Central memory CD4-positive, alpha-beta T cell (primary cell): ENCODE measurements around the gene SPDYE16.
"Not testable (repeated sequence)": the region's sequence is repeated elsewhere in the genome, so short reads cannot be mapped to it uniquely, and the experiment has no call there.

Source experiments
- DNase-seq: peaks from one replicate; pipeline ENCODE4 v3.0.0; 2022
- total RNA-seq, 3 experiments: gene quantifications; one replicate each; lab custom pipeline; 2026; lab: John Stamatoyannopoulos, UW

SPDYE16 gene, protein sequence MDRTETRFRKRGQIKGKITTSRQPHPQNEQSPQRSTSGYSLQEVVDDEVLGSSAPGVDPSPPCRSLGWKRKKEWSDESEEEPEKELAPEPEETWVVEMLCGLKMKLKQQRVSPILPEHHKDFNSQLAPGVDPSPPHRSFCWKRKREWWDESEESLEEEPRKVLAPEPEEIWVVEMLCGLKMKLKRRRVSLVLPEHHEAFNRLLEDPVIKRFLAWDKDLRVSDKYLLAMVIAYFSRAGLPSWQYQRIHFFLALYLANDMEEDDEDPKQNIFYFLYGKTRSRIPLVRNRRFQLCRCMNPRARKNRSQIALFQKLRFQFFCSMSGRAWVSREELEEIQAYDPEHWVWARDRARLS
- total RNA-seq = 0 reads per million in 3 experiments

DNA sequence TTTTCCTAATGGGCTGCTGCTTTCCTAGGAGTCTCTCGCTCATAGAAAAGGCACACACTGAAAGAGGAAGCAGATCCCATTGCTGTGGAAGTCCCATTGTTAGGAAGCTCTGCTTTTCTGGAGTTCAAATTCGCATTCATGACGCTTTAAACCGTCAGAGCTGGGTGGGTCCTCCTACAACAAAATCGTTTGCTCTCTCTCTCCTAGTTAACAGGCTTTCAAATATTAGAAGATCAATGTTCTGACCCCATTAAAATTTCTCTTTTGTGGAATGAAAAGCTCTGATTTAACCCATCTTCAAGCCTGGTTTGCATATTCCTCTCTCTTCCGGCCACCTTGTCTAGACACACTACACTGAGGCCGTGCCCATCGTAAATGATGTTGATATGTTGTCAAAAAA, at the start of gene SPDYE16:
Gene SPDYE16 (minus strand): TSS at position 101 of the 400 bp plus-strand sequence. CDS start 1,838 bp downstream, outside the sequence.
- not testable (repeated sequence) for DNase-seq

GRCh38 chr7:76592694-76593093, 49.6 kb upstream of the SPDYE16 start:
- DNase-seq = not testable (repeated sequence)

- not testable (repeated sequence) for DNase-seq
These were observed 48.7 kb upstream of the SPDYE16 start for GRCh38 chr7:76591602-76592304.

DNA sequence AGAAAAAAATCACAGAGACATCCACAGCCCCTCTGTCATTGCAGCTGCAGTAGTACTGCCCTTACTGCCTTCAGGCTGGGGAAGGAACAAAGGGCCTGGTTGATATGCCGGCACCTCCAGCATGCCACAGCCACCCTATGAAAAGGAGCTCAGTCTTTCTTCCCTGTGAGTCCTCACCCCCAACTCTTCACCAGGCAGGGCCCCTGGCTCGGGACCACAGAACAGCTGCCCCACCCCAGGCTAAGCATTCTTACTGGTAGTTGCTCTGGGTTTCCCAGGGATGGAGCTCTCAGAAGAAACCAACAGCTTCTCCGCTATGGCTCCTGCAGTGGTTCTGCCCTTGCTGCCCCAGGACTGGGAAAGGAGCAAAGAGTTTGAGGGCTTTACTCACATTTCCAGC, 47.9 kb upstream of the SPDYE16 start:
- not testable (repeated sequence) for DNase-seq

DNA sequence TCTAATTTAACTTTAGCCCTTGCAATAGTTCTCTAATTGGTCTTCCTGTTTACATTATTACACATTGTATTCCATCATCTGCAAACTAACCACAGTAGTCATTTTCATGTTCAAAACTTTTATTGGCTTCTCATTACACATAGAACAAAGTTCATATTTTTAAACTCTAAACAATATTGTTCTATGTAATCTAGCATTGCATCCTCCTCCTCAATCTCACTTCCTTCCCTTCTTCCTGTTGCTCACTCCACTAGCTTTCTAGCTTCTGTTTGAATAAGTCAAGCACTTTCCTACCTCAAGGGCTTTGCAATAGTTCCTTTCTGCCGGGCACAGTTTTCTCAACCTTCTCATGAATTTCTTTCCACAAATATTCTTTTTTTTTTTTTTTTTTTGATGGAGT, 45.5 kb upstream of the SPDYE16 start:
- DNase-seq = not testable (repeated sequence)

DNA sequence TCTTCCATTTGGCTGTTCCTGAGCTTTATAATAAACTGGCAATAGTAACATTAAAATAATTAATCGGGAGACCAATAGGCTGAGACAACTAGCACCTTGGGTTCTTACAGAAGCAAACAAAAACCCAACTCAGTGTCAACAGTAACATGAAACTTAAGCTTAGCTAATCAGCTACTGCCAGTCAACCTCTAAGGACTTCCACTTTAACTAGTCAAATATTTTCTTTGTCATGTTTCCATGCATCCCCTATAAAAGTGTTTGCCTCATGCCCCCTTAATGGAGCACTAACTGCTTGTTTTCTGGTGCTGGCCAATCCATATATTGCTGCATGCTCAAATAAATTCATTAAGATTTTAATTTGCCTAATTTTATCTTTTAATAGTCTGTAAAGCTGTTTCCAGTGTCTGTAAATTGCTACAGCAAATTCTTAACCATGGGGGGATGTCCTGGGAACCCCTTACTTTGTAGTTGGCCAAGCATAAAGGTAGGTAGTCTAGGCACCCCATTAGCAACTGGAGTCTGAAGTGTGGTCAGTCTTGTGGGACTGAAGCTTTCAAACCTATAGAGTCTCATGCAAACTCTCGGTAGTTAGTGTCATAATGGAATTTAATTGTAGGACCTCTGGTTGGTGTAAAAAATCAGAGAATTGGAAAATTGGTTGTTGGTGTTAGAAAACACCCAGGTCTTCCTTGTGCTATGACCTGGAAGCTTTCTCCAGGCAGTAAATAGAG, 43.7 kb upstream of the SPDYE16 start:
- not testable (repeated sequence) for DNase-seq

DNA sequence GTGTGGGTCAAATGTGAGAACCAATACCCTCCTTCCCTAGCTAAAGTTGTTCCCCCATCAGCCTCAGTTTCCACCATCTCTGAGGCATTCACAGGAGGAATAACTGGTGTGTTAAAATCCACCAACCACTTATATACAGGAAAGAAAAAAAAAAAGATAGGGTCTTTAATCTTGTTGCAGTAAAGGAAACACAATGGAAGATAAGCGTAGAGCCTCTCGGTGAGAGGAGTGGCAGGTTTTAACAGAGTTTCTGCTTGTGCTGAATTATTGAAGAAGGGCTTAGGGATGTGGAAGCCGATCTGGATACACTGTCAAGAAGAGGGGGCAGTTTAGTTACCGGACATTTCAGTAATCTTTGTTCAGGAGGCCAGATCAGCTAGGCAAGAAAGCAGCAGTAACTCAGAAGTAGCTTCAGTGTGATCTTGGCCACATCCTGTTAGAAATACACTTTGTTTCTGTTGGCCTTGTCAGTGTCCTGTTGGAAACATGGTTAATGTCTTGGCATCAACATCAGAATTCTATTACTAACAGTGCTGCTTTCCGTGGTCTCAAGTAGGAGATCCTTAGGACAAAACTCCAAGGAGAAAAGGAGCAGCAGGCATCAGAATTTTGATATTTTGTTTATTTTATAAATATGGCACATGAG, 40.7 kb upstream of the SPDYE16 start:
- not testable (repeated sequence) for DNase-seq

DNA sequence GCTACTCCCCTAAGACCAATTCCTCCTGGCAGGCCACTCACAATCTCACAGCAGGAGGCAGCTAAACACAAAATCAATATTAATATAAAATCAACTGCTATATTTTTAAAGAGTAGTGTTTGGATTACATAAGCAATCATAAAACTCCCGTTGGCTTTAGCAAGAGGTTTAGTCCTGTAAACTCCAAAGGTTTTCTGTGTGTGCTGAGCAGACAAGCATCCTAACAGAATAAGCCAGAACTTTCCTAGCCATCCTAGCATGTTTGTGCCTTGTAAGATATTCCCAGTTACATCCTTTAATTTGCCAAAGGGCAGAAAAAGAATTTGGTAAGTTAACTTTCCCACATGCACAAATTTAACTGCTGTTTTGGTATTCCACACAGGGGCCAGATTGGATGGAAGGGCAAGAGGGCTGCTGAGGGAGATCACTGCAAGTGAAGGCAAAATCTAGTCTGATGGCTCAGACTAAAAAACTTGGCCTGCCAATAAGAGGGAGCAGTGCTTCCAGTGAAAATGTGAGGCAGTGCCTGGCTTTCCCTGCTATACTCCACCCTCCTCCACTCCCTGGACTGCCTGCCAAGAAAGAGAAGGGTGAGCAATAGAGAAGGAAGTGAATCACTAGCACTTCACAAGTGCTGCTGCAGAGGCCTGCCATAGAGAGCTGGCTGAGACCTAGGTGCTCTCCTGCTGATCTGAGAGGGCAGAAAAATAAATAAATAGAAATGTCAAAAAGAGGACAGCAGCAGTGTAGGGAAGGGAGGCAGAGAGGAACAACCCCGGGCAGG, 39.9 kb upstream of the SPDYE16 start:
- DNase-seq = not testable (repeated sequence)

DNA sequence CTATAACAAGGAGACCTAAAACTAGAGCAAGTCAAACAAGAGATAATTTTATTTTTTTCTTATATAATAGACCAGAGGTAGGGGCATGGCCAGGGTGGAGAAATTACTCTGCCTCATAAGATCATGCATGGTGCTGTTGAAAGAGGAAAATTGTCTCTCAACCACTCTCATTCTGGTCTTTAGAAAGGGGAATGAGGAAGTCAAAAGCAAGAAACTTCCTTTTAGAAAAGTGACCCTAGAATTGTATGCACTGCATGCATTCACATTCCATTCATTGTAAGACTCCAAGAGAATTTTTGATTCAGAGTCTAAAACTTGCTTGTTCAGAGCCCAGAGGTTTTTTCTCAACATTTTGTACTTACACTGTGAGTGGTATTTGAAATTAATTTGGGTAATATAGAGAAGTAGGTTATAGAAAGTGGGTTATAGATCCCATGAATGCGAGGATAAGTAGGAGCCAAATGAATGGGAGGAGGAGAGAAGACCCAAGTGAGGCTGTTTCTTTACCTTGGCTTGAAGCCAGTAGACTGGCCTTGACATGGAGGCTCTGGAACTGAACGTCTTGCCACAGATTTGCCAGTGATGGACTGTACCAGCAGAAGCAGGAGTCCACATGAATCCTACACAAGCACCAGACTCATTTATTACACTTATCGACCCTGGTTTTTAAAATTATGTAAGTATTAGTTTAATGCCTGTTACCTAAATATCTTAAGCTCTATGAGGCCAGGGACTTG, 33.0 kb upstream of the SPDYE16 start:
- not testable (repeated sequence) for DNase-seq

DNA sequence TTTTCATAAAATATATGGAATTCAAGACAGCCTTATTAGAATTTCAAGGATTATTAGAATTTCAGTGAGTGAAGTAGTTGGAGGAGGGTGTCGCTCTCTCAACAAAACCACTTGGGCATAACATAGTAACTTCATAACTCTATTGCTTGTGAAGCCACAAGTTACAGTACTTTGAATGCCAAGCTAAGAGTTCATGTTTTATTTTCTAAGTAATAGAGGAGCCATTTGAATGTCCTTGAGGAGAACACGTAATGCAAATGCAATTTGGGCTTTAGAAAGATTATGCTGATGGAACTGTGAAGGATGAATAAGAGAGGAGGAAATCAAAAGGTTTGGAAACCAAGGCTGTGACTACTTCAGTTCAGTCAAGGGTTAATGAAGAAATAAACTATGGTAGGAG, 32.3 kb upstream of the SPDYE16 start:
- not testable (repeated sequence) for DNase-seq

- not testable (repeated sequence) for DNase-seq
These were observed 29.2 kb upstream of the SPDYE16 start for GRCh38 chr7:76572296-76572695.

- not testable (repeated sequence) for DNase-seq
These were observed 27.3 kb upstream of the SPDYE16 start for GRCh38 chr7:76570324-76570775.

GRCh38 chr7:76568742-76569141, 25.6 kb upstream of the SPDYE16 start:
- not testable (repeated sequence) for DNase-seq

GRCh38 chr7:76567753-76568152, 24.7 kb upstream of the SPDYE16 start:
- DNase-seq = not testable (repeated sequence)

DNA sequence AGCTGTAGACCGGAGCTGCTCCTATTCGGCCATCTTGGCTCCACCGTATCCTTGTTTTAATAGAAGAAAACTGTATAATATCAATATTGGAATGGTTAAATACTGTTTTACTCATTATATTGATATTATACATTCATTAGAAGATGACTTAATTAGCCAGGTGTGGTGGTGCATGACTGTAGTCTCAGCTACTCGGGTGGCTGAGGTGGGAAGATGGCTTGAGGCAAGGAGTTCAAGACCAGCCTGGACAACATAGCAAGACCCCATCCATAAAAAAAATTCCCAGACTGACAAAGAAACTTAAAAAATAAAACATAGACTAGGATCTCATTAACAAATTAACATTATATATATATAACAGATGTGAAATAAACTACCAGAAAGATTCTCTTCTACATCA, 24.2 kb upstream of the SPDYE16 start:
- DNase-seq = not testable (repeated sequence)

DNA sequence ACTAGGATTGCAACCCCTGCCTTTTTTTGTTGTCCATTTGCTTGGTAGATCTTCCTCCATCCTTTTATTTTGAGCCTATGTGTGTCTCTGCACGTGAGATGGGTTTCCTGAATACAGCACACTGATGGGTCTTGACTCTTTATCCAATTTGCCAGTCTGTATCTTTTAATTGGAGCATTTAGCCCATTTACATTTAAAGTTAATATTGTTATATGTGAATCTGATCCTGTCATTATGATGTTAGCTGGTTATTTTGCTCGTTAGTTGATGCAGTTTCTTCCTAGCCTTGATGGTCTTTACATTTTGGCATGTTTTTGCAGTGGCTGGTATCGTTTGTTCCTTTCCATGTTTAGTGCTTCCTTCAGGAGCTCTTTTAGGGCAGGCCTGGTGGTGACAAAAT, 21.9 kb upstream of the SPDYE16 start:
- DNase-seq = not testable (repeated sequence)

GRCh38 chr7:76561342-76561741, 18.2 kb upstream of the SPDYE16 start:
- not testable (repeated sequence) for DNase-seq

DNA sequence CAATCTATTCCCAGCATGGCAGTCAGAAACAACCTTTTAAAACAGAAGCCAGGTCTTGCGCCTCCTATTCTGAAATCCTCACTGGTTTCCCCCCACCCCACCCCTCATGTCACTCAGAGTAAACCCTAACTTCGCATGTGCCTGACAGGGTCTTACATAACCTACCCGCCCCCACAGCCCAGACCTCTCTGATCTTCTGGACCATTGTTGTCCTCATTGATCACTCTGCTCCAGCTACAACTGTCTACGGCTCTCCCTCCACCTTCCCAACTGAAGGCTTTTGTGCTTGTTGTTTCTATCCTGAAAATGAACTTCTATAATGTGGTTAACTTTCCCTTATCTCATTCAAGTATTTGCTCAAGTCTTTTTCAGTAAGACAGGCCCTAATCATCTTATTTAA, 17.1 kb upstream of the SPDYE16 start:
- DNase-seq = not testable (repeated sequence)

- DNase-seq = not testable (repeated sequence)
These were observed 16.6 kb upstream of the SPDYE16 start for GRCh38 chr7:76559685-76560084.

GRCh38 chr7:76551992-76552391, 8.9 kb upstream of the SPDYE16 start:
- DNase-seq = not testable (repeated sequence)

DNA sequence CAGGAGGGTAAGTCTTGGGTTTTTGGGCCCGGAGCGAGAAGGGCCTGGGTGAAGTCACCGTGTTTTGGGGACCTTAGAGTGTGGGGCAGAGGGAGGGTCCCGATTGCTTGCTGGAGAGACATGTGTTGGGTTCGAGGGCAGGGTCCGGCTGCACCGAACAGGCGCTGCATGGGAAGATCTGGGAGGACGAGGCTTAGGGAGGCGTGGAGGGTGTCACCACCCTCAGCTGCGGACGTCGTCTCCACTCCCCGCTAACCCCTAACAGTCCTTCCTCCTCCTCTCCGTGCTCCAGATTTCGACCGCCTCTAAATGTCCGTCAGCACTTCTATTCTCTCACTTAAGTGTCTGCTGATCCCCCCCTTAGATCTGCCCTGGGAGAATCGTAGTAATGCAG, 6.8 kb upstream of the SPDYE16 start:
- not testable (repeated sequence) for DNase-seq
